Skeletal muscle cell (primary cell): ENCODE measurements around the gene SPTBN4.
"Not testable (repeated sequence)": the region's sequence is repeated elsewhere in the genome, so short reads cannot be mapped to it uniquely, and the experiment has no call there.

Experiments
- DNase-seq: peaks from one replicate; pipeline ENCODE4 v3.0.0-alpha.2; 2010; ENCODE audit warnings: low read depth
- H3K4me3 ChIP-seq: 2 replicates; pipeline ENCODE4 v1.5.1; 2011; ENCODE audit warnings: low read depth, mild to moderate bottlenecking, control low read depth, low read length, moderate library complexity

SPTBN4 gene

GRCh38 chr19:40521900-40522299, 55.1 kb downstream of the SPTBN4 start:
- DNase-seq, result not testable (repeated sequence)

GRCh38 chr19:40523322-40524047, 56.7 kb downstream of the SPTBN4 start:
- H3K4me3 ChIP-seq, result no peak overlapping the region
- no peak for DNase-seq

More at GRCh38 chr19:40521900-40522299, 55.1 kb downstream of the SPTBN4 start:
- not testable (repeated sequence) for H3K4me3 ChIP-seq

- H3K4me3 ChIP-seq, result no peak overlapping the region
- DNase-seq, result no peak
Observed at GRCh38 chr19:40524133-40524549, 57.3 kb downstream of the SPTBN4 start.

- DNase-seq, result no peak
- H3K4me3 ChIP-seq, result no peak overlapping the region
Observed at GRCh38 chr19:40524655-40525054, 57.9 kb downstream of the SPTBN4 start.

GRCh38 chr19:40525234-40526051, 58.6 kb downstream of the SPTBN4 start:
- no peak for DNase-seq
- no peak overlapping the region for H3K4me3 ChIP-seq

GRCh38 chr19:40528078-40528477, 61.3 kb downstream of the SPTBN4 start:
- no peak overlapping the region for H3K4me3 ChIP-seq
- DNase-seq, result no peak

- no peak overlapping the region for H3K4me3 ChIP-seq
- no peak for DNase-seq
Observed at GRCh38 chr19:40528533-40529092, 61.8 kb downstream of the SPTBN4 start.

GRCh38 chr19:40529093-40529954, 62.5 kb downstream of the SPTBN4 start:
- DNase-seq, result peak; percentile 23
- peak overlapping the region; percentile 45 for H3K4me3 ChIP-seq

GRCh38 chr19:40530091-40530901, 63.5 kb downstream of the SPTBN4 start:
- DNase-seq, result no peak
- H3K4me3 ChIP-seq, result peak overlapping the region; percentile 28

- H3K4me3 ChIP-seq, result no peak overlapping the region
- no peak for DNase-seq
Observed at GRCh38 chr19:40533508-40533907, 66.7 kb downstream of the SPTBN4 start.

GRCh38 chr19:40534148-40534547, 67.3 kb downstream of the SPTBN4 start:
- DNase-seq, result no peak
- H3K4me3 ChIP-seq, result no peak overlapping the region

GRCh38 chr19:40539070-40539469, 72.3 kb downstream of the SPTBN4 start:
- DNase-seq, result no peak
- no peak overlapping the region for H3K4me3 ChIP-seq

GRCh38 chr19:40542202-40542859, 75.5 kb downstream of the SPTBN4 start:
- H3K4me3 ChIP-seq, result no peak overlapping the region
- no peak for DNase-seq

- H3K4me3 ChIP-seq, result no peak overlapping the region
- DNase-seq, result no peak
Observed at GRCh38 chr19:40543029-40543597, 76.3 kb downstream of the SPTBN4 start.

- H3K4me3 ChIP-seq, DNase-seq: not testable (repeated sequence)
Observed at GRCh38 chr19:40546153-40546841, 79.5 kb downstream of the SPTBN4 start.

GRCh38 chr19:40547190-40547589, 80.4 kb downstream of the SPTBN4 start:
- not testable (repeated sequence) for DNase-seq, H3K4me3 ChIP-seq

- DNase-seq, result no peak
Observed at GRCh38 chr19:40547836-40548235, 81.0 kb downstream of the SPTBN4 start.

More at GRCh38 chr19:40547836-40548235, 81.0 kb downstream of the SPTBN4 start:
- H3K4me3 ChIP-seq, result no peak overlapping the region
